Measurements from ENCODE around the gene PHC2.

PHC2 gene

DNA sequence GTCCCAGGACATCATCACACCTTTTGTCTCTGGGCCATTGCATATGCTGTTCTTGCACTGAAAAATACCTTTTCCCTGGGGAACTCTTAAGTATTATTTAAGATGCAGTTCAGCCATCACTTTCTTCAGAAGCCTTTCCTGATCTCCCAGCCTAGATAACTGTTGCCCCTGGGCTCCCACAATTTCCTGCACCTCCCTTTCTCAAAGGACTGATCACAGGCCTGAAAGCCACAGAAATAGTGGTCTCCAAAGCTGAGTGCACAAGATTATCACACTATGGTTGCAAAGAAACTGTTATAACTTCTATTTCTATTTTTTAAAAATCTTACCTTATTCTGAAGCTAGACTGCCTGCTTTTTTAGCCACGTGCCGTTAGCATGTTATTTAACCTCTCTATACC lies 38.8 kb upstream of the PHC2 start:
- H3K4me3 ChIP-seq (ENCODE audit: low read depth, low read length), result no peak overlapping the region
- TF ChIP-seq, protein P1, sequence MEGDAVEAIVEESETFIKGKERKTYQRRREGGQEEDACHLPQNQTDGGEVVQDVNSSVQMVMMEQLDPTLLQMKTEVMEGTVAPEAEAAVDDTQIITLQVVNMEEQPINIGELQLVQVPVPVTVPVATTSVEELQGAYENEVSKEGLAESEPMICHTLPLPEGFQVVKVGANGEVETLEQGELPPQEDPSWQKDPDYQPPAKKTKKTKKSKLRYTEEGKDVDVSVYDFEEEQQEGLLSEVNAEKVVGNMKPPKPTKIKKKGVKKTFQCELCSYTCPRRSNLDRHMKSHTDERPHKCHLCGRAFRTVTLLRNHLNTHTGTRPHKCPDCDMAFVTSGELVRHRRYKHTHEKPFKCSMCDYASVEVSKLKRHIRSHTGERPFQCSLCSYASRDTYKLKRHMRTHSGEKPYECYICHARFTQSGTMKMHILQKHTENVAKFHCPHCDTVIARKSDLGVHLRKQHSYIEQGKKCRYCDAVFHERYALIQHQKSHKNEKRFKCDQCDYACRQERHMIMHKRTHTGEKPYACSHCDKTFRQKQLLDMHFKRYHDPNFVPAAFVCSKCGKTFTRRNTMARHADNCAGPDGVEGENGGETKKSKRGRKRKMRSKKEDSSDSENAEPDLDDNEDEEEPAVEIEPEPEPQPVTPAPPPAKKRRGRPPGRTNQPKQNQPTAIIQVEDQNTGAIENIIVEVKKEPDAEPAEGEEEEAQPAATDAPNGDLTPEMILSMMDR (IDR thresholded peaks at IDR 0.05; ENCODE audit: low read depth, low read length, missing control alignments), result no peak
- DNase-seq (ENCODE audit: low read depth), result no peak

DNA sequence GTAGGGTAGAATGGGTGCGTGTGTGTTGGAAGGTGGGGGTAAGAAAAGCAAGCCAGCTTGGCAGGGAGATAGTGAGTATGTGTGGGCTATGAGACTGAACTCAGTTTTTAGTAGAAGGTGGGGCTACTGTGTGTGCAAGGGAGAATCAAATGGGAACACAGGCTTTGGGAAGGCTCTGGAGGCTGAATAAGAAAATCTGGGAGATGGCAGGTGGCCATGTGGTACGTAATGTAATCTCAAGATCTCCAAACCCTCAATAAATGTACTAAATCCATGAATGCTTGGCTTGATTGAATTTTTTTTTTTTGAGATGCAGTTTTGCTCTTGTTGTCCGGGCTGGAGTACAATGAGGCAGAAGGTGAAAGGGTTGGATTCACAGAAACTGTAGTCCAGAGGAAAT lies 38.1 kb upstream of the PHC2 start:
- DNase-seq (ENCODE audit: low read depth), result no peak
- H3K4me3 ChIP-seq (ENCODE audit: low read depth, low read length), result no peak overlapping the region
- TF ChIP-seq, protein P1 (IDR thresholded peaks at IDR 0.05; ENCODE audit: low read depth, low read length, missing control alignments), result no peak

DNA sequence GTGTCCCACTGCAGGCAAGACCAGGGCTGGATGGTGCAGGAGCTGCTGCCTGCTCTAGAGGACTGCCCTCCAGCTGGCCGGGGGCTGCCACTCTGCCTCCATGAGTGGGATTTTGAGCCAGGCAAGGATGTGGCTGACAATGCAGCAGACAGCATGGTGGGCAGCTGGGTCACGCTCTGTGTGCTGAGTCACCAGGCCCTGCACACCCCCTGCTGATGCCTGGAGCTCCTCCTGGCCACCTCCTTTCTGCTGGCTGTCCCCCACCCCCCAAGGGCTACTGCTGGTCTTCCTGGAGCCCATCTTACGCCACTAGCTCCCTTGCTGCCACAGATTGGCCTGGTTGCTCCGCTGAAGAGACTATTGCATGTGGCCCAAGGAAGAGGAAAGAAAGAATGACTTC lies 37.6 kb upstream of the PHC2 start:
- no peak for DNase-seq (ENCODE audit: low read depth)
- no peak overlapping the region for H3K4me3 ChIP-seq (ENCODE audit: low read depth, low read length)
- TF ChIP-seq, protein P1 (IDR thresholded peaks at IDR 0.05; ENCODE audit: low read depth, low read length, missing control alignments), result no peak

DNA sequence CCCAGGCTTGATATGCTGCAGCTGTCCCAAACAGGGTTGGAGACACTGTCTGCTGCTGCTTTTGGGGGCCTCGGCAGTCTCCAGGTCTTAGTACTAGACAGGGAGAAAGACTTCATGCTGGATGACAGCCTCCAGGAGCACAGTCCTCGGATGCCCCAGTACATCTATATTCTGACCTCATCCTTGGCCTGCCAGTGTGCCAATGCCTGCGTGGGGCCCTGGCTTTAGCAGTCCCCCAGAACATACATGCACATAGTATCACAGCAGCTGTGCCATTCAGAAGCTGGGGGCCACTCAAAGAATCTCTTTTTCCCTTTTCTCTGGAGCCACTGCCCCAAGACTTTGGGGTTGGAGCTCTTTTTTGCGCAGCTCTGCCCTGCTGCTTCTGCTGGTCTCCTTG lies 37.1 kb upstream of the PHC2 start:
- no peak for DNase-seq (ENCODE audit: low read depth)
- H3K4me3 ChIP-seq (ENCODE audit: low read depth, low read length), result no peak overlapping the region
- TF ChIP-seq, protein P1 (IDR thresholded peaks at IDR 0.05; ENCODE audit: low read depth, low read length, missing control alignments), result no peak

DNA sequence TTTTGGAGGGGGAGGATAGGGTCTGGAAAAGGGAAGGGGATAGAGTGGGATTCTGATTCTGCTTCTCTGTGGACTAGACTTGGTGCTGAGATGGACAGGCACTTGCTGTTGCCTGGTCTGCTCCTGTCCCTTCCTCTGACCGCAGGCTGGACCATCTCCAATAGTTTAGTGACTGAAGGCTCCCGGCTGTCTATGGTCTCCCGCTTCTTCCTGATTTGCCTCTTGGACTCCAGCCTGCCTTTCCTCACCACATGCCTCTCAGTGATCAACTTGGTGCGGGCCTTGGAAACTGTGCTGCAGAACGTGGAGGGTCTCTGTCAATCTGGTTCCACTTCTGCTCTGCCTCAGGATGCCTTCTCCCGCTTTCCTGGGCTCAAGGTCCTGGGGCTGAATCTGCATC lies 35.3 kb upstream of the PHC2 start:
- DNase-seq (ENCODE audit: low read depth), result no peak
- TF ChIP-seq, protein P1 (IDR thresholded peaks at IDR 0.05; ENCODE audit: low read depth, low read length, missing control alignments), result no peak
- no peak overlapping the region for H3K4me3 ChIP-seq (ENCODE audit: low read depth, low read length)

DNA sequence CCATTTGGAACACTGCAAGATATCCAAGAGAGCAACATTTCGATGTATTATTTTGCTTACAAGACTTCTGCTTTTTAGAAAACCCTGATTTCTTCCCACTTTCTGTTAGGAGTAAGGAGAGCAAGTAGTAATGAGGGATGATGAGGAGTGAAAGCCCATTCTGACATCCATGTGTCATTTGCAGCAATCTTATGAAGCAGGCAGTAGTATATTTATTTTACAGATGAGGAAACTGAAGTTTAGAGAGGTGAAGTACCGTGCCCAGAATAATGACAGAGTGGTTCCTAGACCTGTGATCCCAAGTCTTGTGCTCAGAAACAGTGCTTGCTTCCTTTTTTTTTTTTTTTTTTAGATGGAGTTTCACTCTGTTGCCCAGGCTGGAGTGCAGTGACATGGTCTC lies 34.4 kb upstream of the PHC2 start:
- TF ChIP-seq, protein P1 (IDR thresholded peaks at IDR 0.05; ENCODE audit: low read depth, low read length, missing control alignments), result no peak
- H3K4me3 ChIP-seq (ENCODE audit: low read depth, low read length), result no peak overlapping the region
- no peak for DNase-seq (ENCODE audit: low read depth)

DNA sequence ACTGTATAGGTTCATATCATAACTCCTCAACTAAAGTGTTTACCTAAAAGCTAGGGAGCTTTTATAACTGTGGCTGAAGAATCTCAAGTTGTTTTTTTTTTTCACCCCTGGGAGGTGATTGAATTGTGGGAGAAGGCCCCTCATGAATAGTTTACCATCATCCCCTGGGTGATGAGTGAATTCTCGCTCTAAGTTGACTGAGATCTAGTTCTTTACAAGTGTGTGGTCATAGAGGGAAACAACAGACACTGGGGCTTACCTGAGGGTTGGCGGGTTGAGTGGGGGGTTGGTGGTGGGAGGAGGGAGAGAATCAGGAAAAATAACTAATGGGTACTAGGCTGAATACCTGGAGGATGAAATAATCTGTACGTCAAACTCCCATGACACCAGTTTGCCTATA lies 33.7 kb upstream of the PHC2 start:
- DNase-seq (ENCODE audit: low read depth), result no peak
- H3K4me3 ChIP-seq (ENCODE audit: low read depth, low read length), result no peak overlapping the region
- TF ChIP-seq, protein P1 (IDR thresholded peaks at IDR 0.05; ENCODE audit: low read depth, low read length, missing control alignments), result no peak
